ENCODE results near the gene PLD4.
A peak's percentile ranks its signal among the peaks of the same experiment; 100 is the strongest.
"Not testable (repeated sequence)": the region's sequence is repeated elsewhere in the genome, so short reads cannot be mapped to it uniquely, and the experiment has no call there.

PLD4 gene

GRCh38 chr14:104924421-104925213 lies at the start of gene PLD4:
Gene PLD4 (plus strand): TSS chr14:104924879. CDS start chr14:104927141, 2,262 bp downstream.
- no peak for DNase-seq (ENCODE audit: low spot score)

GRCh38 chr14:104875412-104875751 lies 49.3 kb upstream of the PLD4 start:
- no peak for DNase-seq (ENCODE audit: low spot score)

GRCh38 chr14:104875811-104876210 lies 48.9 kb upstream of the PLD4 start:
- no peak for DNase-seq (ENCODE audit: low spot score)

GRCh38 chr14:104876251-104876699 lies 48.4 kb upstream of the PLD4 start:
- DNase-seq (ENCODE audit: low spot score) = peak; percentile 62

- no peak for DNase-seq (ENCODE audit: low spot score)
These were observed 47.4 kb upstream of the PLD4 start for GRCh38 chr14:104877066-104877805.

- DNase-seq (ENCODE audit: low spot score) = no peak
These were observed 46.7 kb upstream of the PLD4 start for GRCh38 chr14:104877806-104878550.

GRCh38 chr14:104878582-104878981 lies 46.1 kb upstream of the PLD4 start:
- DNase-seq (ENCODE audit: low spot score) = no peak

GRCh38 chr14:104879201-104879982 lies 45.3 kb upstream of the PLD4 start:
- no peak for DNase-seq (ENCODE audit: low spot score)

- no peak for DNase-seq (ENCODE audit: low spot score)
These were observed 44.6 kb upstream of the PLD4 start for GRCh38 chr14:104879983-104880565.

- no peak for DNase-seq (ENCODE audit: low spot score)
These were observed 44.0 kb upstream of the PLD4 start for GRCh38 chr14:104880584-104881210.

GRCh38 chr14:104881369-104881979 lies 43.2 kb upstream of the PLD4 start:
- no peak for DNase-seq (ENCODE audit: low spot score)

- peak; percentile 44 for DNase-seq (ENCODE audit: low spot score)
These were observed 42.2 kb upstream of the PLD4 start for GRCh38 chr14:104882325-104882973.

GRCh38 chr14:104882991-104883660 lies 41.6 kb upstream of the PLD4 start:
- no peak for DNase-seq (ENCODE audit: low spot score)

GRCh38 chr14:104883681-104884361 lies 40.9 kb upstream of the PLD4 start:
- DNase-seq (ENCODE audit: low spot score) = no peak

- not testable (repeated sequence) for DNase-seq (ENCODE audit: low spot score)
These were observed 40.3 kb upstream of the PLD4 start for GRCh38 chr14:104884381-104884780.

GRCh38 chr14:104885031-104885972 lies 39.4 kb upstream of the PLD4 start:
- no peak for DNase-seq (ENCODE audit: low spot score)

GRCh38 chr14:104885973-104886689 lies 38.5 kb upstream of the PLD4 start:
- no peak for DNase-seq (ENCODE audit: low spot score)
